MM.1S (cell line): ENCODE results near the gene SMPDL3B.

Experiments used
- EZH2 ChIP-seq: fragments of 300-600 bp; sonication (generic); optimal IDR thresholded peaks from 2 replicates; pipeline ENCODE3; 2017; ENCODE audit warnings: low read depth, mild to moderate bottlenecking, antibody characterized with exemption, low read length, mixed read lengths
- TF ChIP-seq, protein P1 (sequence below): fragments of 300-600 bp; sonication (generic); IDR thresholded peaks from 2 replicates; pipeline ENCODE4 v1.5.1; 2016; ENCODE audit warnings: antibody characterized with exemption, low read length, mixed read lengths

- TF ChIP-seq, protein P1, sequence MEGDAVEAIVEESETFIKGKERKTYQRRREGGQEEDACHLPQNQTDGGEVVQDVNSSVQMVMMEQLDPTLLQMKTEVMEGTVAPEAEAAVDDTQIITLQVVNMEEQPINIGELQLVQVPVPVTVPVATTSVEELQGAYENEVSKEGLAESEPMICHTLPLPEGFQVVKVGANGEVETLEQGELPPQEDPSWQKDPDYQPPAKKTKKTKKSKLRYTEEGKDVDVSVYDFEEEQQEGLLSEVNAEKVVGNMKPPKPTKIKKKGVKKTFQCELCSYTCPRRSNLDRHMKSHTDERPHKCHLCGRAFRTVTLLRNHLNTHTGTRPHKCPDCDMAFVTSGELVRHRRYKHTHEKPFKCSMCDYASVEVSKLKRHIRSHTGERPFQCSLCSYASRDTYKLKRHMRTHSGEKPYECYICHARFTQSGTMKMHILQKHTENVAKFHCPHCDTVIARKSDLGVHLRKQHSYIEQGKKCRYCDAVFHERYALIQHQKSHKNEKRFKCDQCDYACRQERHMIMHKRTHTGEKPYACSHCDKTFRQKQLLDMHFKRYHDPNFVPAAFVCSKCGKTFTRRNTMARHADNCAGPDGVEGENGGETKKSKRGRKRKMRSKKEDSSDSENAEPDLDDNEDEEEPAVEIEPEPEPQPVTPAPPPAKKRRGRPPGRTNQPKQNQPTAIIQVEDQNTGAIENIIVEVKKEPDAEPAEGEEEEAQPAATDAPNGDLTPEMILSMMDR: no peak
- TF ChIP-seq EZH2: no peak
Measured at GRCh38 chr1:27885114-27885528, 49.7 kb upstream of the SMPDL3B start.
